Prostate gland (tissue), 2 donors: ENCODE data around the gene CEP126.

Experiments
- POLR2A ChIP-seq: fragments of 450-650 bp; IDR thresholded peaks from one replicate; pipeline ENCODE4 v1.6.1; 2016; ENCODE audit warnings: antibody characterized with exemption, mild to moderate bottlenecking
- TF ChIP-seq, protein P1 (sequence below), 4 experiments: fragments of 200-600 bp in 2 of 4; fragments of 450-650 bp in 2 of 4; sonication (generic) in 2 of 4; IDR thresholded peaks; 1 replicate in 3 of 4; 2 replicates in 1 of 4; pipeline ENCODE4 v1.5.1; 2016 to 2019; ENCODE audit warnings: antibody characterized with exemption in 4 of 4, mild to moderate bottlenecking in 2 of 4, moderate library complexity in 2 of 4

DNA sequence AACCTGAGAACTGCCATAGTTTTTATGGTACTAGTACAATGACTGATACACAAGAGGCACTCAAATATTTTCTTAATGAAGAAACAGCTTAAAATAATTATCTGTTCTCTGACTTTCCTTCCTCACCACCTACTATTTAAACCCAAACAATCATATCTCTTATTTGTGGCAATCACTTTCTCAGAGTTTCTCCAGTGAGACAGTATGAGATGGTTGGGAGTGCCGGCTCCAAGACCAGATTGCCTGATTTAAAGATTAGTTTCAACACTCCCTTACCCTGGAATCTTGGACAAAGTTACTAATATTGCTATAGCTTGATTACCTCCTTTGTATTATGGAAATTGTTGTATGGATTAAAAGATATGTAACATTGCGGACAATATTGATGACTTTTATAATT lies 5.7 kb upstream of the CEP126 start:
- TF ChIP-seq, protein P1, sequence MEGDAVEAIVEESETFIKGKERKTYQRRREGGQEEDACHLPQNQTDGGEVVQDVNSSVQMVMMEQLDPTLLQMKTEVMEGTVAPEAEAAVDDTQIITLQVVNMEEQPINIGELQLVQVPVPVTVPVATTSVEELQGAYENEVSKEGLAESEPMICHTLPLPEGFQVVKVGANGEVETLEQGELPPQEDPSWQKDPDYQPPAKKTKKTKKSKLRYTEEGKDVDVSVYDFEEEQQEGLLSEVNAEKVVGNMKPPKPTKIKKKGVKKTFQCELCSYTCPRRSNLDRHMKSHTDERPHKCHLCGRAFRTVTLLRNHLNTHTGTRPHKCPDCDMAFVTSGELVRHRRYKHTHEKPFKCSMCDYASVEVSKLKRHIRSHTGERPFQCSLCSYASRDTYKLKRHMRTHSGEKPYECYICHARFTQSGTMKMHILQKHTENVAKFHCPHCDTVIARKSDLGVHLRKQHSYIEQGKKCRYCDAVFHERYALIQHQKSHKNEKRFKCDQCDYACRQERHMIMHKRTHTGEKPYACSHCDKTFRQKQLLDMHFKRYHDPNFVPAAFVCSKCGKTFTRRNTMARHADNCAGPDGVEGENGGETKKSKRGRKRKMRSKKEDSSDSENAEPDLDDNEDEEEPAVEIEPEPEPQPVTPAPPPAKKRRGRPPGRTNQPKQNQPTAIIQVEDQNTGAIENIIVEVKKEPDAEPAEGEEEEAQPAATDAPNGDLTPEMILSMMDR (IDR thresholded peaks at IDR 0.05): no peak
- TF ChIP-seq POLR2A: no peak
